ENCODE measurements around the gene PDIA5.

DNA sequence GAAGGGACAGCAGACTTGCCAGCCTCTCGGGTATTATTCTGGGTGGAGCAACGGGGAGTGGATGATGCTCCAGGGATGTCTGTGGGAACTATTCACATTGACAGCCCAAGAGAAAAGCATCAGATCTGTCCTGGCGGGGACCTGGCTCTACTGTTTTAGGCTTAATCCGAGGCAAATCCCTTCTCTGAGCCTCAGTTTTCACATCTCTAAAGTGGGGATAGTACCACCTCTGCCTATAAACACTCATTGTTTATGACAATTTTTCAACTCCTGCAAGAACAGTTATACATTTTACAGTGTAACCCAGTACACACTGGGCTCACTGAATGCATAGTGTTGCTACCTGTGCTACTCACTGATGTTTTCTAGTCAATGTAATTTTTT is 9.3 kb downstream of the PDIA5 start:
- TF ChIP-seq EZH2 (IDR thresholded peaks at IDR 0.05) (no peak), POLR2AphosphoS5 (IDR thresholded peaks at IDR 0.05; ENCODE audit: borderline replicate concordance, low read depth, low read length) (no peak), FOXP2 (optimal IDR thresholded peaks at IDR 0.05; ENCODE audit: control extremely low read depth, extremely low read length, insufficient read depth) (no peak)

All from SK-N-MC (cell line).